GM12874 (cell line): ENCODE results near the gene GHRH.

Experiments used
- TF ChIP-seq, protein P1 (sequence below): IDR thresholded peaks from 2 replicates; pipeline ENCODE4 v1.5.1; 2011; ENCODE audit warnings: low read depth, mild to moderate bottlenecking, control low read depth, low read length, moderate library complexity; ENCODE audit not compliant: insufficient read depth

The GHRH gene, protein sequence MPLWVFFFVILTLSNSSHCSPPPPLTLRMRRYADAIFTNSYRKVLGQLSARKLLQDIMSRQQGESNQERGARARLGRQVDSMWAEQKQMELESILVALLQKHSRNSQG

GRCh38 chr20:37261714-37262113 lies at the start of gene GHRH:
TSS of gene GHRH (minus strand) at chr20:37261814. CDS start at chr20:37256889, 4,925 bp downstream.
- TF ChIP-seq, protein P1, sequence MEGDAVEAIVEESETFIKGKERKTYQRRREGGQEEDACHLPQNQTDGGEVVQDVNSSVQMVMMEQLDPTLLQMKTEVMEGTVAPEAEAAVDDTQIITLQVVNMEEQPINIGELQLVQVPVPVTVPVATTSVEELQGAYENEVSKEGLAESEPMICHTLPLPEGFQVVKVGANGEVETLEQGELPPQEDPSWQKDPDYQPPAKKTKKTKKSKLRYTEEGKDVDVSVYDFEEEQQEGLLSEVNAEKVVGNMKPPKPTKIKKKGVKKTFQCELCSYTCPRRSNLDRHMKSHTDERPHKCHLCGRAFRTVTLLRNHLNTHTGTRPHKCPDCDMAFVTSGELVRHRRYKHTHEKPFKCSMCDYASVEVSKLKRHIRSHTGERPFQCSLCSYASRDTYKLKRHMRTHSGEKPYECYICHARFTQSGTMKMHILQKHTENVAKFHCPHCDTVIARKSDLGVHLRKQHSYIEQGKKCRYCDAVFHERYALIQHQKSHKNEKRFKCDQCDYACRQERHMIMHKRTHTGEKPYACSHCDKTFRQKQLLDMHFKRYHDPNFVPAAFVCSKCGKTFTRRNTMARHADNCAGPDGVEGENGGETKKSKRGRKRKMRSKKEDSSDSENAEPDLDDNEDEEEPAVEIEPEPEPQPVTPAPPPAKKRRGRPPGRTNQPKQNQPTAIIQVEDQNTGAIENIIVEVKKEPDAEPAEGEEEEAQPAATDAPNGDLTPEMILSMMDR = no peak

- TF ChIP-seq, protein P1 = no peak
These were observed 49.3 kb upstream of the GHRH start for GRCh38 chr20:37310951-37311350.

GRCh38 chr20:37309936-37310590 lies 48.4 kb upstream of the GHRH start:
- TF ChIP-seq, protein P1 = no peak

GRCh38 chr20:37309290-37309689 lies 47.7 kb upstream of the GHRH start:
- TF ChIP-seq, protein P1 = no peak

GRCh38 chr20:37308086-37309050 lies 46.8 kb upstream of the GHRH start:
- TF ChIP-seq, protein P1 = no peak

DNA sequence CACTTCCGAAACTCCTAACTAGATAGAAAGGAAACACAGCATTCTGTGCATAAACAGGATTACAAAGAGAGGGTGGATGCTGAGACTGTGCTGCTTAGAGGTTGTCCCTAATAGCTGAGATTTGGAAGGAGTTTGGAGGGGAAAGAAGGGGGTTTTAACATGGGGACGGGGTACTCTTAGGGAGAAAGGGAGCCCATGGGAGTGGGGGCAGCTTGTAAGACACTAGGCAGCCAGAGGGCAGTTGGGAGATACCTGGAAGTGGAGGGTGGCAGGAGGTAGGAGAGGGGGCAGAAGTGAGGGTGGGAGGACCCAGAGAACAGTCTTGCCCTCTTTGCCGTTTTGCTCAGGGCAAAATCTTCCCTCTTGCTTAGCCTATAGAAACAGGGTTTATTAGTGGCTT lies 44.2 kb upstream of the GHRH start:
- TF ChIP-seq, protein P1 = no peak

DNA sequence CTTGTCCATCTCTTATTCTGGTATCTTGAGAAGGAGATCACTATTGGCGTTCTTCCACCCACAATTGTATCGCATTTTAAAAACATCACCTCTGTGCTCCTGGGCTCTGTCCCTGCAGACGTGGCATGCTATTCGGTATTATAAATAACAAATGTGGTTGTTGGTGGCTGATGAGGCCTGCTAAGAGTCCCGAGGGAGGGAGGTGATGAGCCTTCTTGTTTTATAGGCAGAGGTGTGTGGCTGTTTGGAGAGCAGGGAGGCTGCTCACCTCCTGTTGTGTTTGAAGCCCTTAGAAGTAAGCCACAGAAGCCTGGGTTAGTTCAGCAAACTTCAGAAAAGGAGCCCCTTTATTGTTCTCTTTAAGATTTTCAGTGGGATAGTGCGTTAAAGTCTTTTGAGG lies 43.5 kb upstream of the GHRH start:
- TF ChIP-seq, protein P1 = no peak
